Measurements from ENCODE around the gene KRTAP10-5.
A peak's percentile ranks its signal among the peaks of the same experiment; 100 is the strongest.

The KRTAP10-5 gene

DNA sequence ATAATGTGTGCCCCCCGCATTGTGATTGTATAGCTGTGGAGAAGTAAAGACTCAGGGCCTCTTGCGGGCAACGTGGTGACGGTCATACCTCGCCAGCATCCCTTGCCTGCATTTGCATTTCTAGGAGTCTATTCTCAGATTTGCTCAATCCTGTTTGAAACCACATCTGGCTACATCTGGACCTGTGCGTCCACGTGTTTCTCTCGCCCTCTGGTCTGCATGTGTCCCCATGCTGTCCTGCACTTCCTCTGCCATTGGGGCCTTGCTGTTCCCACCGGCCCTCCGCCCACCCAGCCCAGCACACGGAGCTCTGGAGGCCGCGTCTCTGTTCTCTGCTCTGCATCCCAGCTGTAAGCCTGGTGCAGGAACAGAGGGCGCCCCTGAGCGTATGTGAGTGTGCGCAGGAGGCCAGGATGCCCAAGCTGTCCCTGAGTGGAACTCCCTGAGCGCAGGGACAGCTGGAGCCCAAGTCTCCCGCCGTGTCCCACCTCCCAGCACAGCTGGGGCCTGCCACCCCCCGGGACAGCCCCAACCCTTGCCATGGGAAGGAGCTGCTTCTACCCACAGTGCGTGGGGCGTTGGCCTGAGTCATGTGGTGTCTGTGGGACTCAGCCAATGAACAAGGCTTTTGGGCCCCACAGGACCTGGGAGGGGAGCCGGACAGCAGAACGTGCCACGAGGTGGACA, 30.7 kb downstream of the KRTAP10-5 start:
- peak; percentile 37 for DNase-seq (ENCODE audit: low spot score)

- DNase-seq (ENCODE audit: low spot score) = no peak
These were observed 31.5 kb downstream of the KRTAP10-5 start for GRCh38 chr21:44548922-44549321.

DNA sequence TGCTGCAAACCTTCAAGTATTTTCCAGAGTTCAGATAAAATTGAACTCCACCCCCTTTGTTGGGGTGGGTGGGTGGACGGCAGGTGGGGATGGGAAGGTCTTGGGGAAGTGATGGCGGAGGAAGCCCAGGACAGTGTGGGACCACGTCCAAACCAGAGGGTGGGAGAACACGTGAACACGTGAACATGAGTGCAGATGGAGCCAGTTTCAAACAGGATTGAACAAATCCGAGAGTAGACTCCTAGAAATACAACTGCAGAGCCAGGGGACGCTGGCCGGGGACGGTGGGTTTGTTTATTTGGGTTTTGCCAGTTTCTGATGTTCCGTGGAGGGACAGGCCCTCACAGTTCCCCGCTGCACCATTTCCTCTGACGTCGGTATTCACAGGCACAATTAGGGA, 32.0 kb downstream of the KRTAP10-5 start:
- no peak for DNase-seq (ENCODE audit: low spot score)

- no peak for DNase-seq (ENCODE audit: low spot score)
These were observed 32.6 kb downstream of the KRTAP10-5 start for GRCh38 chr21:44547656-44548331.

DNA sequence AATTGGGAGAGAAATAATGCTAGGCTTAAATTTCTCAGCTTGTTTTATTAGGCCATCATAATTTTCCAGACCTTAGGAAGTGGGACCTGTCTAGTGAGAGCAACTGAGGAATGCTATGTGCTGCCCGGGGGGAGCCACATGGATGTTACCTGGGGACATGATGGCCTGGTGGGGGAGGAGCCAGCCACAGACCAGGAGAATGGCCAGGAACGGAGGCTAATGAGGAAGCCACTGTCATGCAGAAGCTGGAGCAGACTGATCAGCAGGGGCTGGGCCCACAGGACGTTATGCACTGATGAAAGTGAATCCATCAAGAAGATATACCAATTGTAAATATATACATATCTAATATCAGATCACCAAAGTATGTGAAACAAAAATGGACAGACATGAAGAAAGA, 35.8 kb downstream of the KRTAP10-5 start:
- no peak for DNase-seq (ENCODE audit: low spot score)

DNA sequence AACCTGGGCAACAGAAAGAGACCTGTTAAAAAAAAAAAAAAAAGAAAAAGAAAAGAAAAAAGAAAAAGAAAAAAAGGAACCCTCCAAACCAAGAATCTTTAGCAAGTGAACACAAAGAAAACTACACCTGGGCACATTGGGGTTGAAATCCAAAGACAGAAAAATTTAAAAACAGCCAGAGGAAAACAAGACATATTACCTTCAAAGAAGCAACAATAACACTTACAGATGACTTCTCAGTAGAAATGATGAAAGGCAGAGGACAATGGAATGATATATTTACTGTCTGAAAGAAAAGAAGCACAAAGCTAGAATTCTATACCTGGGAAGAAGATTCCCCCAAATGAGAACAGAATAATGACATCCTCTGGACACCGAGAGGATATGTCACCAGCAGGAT, 37.7 kb downstream of the KRTAP10-5 start:
- DNase-seq (ENCODE audit: low spot score) = no peak

DNA sequence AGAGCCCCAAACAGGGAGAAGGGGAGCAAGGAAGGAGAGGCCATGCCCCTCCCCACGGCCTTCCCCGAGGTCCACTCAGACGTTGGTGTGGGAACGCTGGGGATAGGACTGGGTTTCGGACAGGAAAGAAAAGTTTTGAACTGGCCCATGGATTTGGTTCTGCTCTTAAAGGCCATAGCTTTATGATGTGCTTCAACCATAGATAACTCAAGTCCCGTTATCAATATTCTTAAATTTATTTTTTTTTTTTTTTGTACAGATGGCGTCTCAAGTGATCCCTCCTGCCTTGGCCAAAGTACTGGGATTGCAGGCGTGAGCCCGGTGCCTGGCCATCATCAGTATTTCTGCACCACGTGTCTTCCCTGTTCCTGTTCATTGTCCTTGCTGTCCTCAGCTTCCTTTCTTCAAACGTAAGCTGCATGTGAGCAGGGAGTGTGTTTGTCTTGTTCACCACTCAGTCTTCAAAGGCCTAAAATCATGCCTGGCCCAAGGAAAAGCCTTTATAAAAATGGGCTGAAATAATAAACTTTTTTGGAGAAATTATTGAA, 39.6 kb downstream of the KRTAP10-5 start:
- no peak for DNase-seq (ENCODE audit: low spot score)

- DNase-seq (ENCODE audit: low spot score) = peak; percentile 41
These were observed 40.3 kb downstream of the KRTAP10-5 start, which contains the start of gene KRTAP10-1 for GRCh38 chr21:44539991-44540666. Gene KRTAP10-1 (minus strand): TSS chr21:44540195. CDS start chr21:44540150, 45 bp downstream.

- peak; percentile 53 for DNase-seq (ENCODE audit: low spot score)
These were observed 41.4 kb downstream of the KRTAP10-5 start for GRCh38 chr21:44539046-44539445.

DNA sequence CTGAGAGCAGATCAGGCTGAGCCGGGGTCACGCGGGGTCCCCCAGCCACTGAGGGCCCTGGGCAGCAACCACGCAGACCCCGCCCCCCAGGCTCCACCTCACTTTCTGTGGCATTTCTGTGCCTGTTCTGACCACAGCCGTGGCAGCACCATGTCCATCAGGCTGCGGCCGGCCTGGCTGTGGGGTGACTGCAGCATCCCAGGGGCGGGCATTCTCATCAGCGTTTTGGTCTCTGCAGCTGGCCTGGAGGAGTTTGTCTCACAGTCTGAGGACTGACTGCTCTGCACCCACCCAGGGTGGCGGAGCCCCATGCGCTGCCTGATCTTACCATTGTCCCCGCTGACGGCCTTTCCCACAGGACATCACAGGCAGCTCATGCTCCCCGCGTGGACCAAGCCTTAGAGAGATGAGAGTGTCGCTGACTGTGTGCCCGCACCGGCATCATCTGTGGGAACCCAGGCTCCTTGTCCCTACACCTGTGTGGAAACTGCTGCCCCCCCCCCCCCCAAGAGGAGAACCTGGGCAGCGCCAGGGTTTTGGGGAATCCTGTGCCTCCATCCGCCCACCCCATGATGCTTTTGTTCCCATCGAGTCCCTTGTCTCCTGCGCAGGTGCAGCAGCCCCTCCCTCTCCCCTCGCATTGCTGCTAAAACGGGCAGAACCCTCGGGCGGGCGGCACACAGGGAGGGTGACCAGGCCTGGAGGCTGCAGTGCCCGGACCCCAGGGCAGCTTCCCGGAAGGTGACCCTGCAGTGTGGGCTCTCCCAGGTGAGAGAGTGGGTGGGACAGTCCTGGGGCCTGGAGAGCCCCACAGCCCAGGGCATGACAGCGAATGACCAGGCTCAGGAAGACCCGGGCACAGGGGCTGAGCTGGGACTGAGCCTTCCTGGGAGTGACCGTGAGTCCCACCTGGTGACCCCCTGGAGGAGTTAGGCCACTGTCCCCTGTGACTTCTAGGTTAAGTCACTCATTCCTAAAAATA, 42.2 kb downstream of the KRTAP10-5 start:
- DNase-seq (ENCODE audit: low spot score) = peak; percentile 48

GRCh38 chr21:44535963-44536362, 44.4 kb downstream of the KRTAP10-5 start:
- peak; percentile 44 for DNase-seq (ENCODE audit: low spot score)

GRCh38 chr21:44534688-44535087, 45.7 kb downstream of the KRTAP10-5 start:
- DNase-seq (ENCODE audit: low spot score) = no peak

GRCh38 chr21:44533891-44534627, 46.3 kb downstream of the KRTAP10-5 start:
- DNase-seq (ENCODE audit: low spot score) = no peak

DNA sequence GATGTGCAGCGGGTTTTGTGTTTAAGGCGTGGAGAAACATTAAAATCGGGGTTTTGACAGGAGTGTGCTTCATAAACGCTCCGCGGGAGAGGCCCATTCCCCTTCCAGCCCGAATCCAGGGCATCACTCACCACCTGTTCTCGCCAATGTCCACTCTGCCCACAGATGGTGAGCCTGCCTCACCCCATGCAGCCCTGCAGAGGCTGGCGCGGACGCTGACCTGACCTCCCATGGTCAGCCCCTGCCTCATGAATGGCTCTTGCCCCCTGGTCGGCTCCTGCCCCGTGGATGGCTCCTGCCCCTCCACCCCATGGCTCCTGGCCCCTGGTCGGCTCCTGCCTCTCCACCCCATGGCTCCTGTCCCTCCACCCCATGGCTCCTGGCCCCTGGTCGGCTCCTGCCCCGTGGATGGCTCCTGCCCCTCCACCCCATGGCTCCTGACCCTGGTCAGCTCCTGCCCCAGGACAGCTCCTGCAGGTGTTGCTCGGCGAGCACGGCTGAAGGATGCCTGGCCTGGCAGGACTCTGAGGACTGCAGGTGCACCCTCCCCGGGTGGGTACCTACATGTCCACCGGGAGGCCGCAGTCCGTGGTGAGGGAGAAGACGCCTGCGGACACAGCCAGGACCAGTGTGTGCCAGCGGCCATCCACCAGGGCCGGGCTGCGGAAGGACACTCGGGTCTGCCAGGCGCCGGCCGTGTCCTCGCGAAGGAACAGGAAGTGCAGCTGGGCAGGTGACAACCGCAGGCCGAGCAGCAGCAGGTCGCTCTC, 47.1 kb downstream of the KRTAP10-5 start:
- peak; percentile 52 for DNase-seq (ENCODE audit: low spot score)

DNA sequence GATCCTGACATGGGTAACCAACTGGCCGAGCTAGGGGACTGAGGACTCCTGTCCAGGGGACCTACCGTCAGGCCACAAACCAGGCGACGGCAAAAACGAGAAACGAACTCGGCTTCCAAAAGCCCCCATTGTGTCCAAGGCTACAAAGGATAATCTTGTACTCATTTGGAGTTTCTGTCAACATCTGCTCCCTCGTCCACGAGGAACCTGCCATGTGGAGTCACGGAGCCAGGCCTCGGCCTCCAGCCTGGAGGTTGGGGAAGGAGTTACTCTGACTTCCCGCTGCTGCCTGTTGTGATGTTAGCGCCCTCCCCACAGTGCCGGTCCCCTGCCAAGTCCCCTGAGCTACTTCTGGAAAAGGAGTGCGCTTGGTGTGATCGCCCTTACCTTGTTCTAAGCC, 47.7 kb downstream of the KRTAP10-5 start:
- DNase-seq (ENCODE audit: low spot score) = no peak

GRCh38 chr21:44531606-44532564, 48.5 kb downstream of the KRTAP10-5 start:
- peak; percentile 61 for DNase-seq (ENCODE audit: low spot score)

DNA sequence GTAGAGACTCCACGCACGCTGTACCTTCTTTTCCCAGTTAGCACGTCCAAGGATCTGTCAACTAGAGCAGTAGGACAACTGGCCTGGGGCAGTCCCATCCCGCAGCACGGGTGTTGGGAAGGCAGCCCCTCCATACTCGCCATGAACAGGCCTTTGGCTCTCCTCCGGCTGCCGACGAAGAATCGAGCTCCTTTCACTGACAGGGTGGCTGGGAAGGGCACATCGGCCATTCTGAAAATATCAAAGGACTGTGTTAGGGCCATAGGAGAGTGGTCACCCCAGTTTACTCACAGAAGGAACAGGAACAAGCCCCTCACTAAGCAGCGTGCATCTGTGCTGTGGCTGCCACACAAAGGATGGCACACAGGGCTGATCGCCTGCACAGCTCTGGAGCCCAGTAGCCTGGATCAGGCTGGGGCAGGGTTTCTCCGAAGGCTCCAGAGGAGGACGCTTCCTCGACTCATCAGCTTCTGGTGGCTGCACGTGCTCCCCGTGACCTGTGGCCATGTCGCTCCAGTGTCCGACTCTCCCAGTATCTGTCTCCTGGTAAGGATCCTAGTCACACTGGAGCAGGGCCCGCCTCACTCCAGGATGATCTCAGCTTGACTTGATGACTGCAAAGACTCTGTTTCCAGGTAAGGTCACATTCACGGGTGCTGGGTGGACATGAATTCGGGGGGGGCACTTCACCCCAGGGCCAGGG, 49.4 kb downstream of the KRTAP10-5 start:
- peak; percentile 55 for DNase-seq (ENCODE audit: low spot score)

DNA sequence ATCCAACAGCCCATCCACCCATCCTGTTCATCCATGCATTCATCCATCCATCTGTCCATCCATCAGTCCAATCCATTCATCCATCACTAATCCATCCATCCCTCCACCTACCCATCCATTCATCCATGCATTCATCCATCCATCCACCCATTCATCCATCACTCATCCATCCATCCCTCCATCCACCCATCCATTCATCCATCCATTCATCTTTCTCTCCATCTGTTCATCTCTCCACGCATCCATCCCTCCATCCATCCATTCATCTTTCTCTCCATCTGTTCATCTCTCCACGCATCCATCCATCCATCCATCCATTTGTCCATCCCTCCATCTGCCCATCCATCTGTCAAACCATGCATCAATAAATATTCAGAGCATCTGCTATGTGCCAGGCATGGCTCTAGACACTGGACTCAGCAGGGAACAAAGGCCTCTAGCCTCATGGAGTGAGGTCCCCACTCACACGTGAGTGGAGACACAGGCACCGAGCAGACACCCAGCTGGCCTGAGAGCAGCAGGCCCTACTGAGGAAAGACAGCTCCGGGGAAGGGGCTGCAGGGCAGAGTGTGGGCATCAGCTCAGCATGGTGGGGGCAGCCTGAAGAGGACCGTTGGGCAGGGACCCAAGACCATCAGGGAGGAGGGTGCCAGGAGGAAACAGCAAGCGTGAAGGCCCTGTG, 50.0 kb downstream of the KRTAP10-5 start:
- peak; percentile 34 for DNase-seq (ENCODE audit: low spot score)

Data from left forelimb (tissue), 1 donor.